Heart left ventricle (tissue), 13 donors: ENCODE results near the gene SIDT2.

Experiments used
- POLR2A ChIP-seq, 2 donors: fragments of 450-650 bp; IDR thresholded peaks; one replicate each; pipeline ENCODE4 v1.6.1; 2017; ENCODE audit warnings: antibody characterized with exemption in 2 of 2, mild to moderate bottlenecking in 2 of 2, moderate library complexity in 2 of 2
- TF ChIP-seq, protein P1 (sequence below), 12 donors: fragments of 200-600 bp; sonication (generic) in 4 of 12; IDR thresholded peaks; one replicate each; pipeline versions ENCODE4 v1.5.0 to v1.8.0; 2018 to 2022; ENCODE audit warnings: antibody characterized with exemption in 12 of 12, mild to moderate bottlenecking in 5 of 12
- donor health status: ischemic (EF 13 %, LVEDD 7.1; RV severe dilation, severe dysfunction).
- donor health status: DM: no; HTN: yes; CAD: no.
- donor health status: DM: no; HTN: no; CAD: no.
- donor health status: ischemic (EF 25% LVEDD 6.9; RV normal size, moderate dysfunction).
- donor health status: ischemic (EF 25% LVEDD 5.7; RV mildly dilated, moderate dysfunction).
- donor health status: ischemic (EF 35%, LVEDD 5.7; RV mildly dilated, moderate dysfunction).
- donor health status: nonischemic (EF 11% LVEDD 7.7; RV severe dilation, severe dysfunction).
- donor health status: DM: yes; HTN: yes; CAD: no.
- donor health status: PGD.
- donor health status: ischemic (EF 29% LVEDD 5.4; RV normal size, mild dysfunction).
- donor health status: nonischemic (EF 23%, LVEDD 6.1; RV moderate dilation, normal function).

GRCh38 chr11:117154468-117154867 lies 24.1 kb upstream of the SIDT2 start:
- TF ChIP-seq, protein P1, sequence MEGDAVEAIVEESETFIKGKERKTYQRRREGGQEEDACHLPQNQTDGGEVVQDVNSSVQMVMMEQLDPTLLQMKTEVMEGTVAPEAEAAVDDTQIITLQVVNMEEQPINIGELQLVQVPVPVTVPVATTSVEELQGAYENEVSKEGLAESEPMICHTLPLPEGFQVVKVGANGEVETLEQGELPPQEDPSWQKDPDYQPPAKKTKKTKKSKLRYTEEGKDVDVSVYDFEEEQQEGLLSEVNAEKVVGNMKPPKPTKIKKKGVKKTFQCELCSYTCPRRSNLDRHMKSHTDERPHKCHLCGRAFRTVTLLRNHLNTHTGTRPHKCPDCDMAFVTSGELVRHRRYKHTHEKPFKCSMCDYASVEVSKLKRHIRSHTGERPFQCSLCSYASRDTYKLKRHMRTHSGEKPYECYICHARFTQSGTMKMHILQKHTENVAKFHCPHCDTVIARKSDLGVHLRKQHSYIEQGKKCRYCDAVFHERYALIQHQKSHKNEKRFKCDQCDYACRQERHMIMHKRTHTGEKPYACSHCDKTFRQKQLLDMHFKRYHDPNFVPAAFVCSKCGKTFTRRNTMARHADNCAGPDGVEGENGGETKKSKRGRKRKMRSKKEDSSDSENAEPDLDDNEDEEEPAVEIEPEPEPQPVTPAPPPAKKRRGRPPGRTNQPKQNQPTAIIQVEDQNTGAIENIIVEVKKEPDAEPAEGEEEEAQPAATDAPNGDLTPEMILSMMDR (IDR thresholded peaks at IDR 0.05) = no peak
- no peak for TF ChIP-seq POLR2A (IDR thresholded peaks at IDR 0.05)
